Activated CD4-positive, alpha-beta T cell treated with anti-CD3 and anti-CD28 coated beads for 1 hour (primary cell): ENCODE data around the gene ANXA3.
"Not testable (repeated sequence)": the region's sequence is repeated elsewhere in the genome, so short reads cannot be mapped to it uniquely, and the experiment has no call there.

Experiments used
- DNase-seq: peaks from one replicate; pipeline ENCODE4 v3.0.0-alpha.2; 2020

The ANXA3 gene

GRCh38 chr4:78551420-78552351 lies at the start of gene ANXA3:
ANXA3 (plus strand) TSS chr4:78551770; CDS start chr4:78554474, 2,704 bp downstream.
- no peak for DNase-seq

DNA sequence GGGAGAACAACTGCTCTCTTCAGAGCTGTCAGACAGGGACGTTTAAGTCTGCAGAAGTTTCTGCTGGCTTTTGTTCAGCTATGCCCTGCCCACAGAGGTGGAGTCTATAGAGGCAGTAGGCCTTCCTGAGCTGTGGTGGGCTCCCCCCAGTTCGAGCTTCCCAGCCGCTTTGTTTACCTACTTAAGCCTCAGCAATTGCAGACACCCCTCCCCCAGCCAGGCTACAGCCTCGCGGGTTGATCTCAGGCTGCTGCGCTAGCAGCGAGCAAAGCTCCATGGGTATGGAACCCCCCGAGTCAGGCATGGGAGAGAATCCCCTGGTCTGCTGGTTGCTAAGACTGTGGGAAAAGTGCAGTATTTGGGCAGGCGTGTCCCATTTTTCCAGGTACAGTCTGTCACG lies 45.3 kb upstream of the ANXA3 start:
- DNase-seq = not testable (repeated sequence)

- no peak for DNase-seq
These were observed 42.5 kb upstream of the ANXA3 start for GRCh38 chr4:78509043-78509442.

DNA sequence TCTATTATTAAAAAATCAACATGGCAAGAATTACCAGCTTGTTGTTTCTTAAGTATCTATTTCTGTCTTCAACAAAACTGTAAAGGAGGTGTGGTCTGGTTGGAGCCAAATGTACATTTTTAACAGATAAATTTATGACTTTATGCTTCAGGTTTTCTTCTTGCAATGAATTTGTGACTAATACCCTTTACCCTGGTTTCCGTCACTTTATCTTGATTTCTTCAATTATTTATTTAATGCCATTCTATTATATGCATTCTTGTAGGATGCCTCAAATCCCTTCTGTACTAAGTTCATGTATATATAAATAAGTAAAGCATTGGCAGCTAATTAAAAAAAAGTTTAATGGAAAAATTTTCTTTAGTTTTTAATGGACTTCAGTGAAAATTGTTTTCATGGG lies 41.5 kb upstream of the ANXA3 start:
- no peak for DNase-seq

GRCh38 chr4:78510681-78511080 lies 40.9 kb upstream of the ANXA3 start:
- no peak for DNase-seq

DNA sequence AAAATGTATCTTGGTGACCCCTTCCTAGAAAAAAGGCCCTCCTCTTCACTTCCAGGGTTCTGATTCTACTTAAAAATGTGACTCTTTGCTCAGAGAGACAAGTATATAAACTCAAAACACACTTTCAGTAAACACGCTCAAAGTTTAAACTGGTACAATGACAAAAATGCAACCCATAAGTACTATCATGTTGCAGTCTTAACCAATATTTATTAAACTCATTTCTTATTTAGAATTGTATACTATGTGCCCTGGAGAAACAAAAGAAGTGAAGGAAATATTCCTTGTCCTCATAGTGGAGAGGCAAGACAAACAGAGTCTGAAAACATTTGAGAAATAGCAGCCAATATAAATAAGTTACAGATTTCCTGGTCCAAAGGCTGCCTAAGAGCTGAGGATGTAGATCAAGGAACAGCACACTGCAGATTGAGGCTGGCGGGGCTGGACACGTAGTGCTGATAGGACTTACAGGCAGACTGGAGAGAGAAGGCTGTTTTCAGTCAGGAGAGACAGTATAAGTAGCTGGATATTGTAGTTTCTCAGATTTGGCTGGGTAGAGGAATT lies 39.1 kb upstream of the ANXA3 start:
- no peak for DNase-seq

- DNase-seq = no peak
These were observed 38.1 kb upstream of the ANXA3 start for GRCh38 chr4:78513411-78513975.

- DNase-seq = no peak
These were observed 34.4 kb upstream of the ANXA3 start for GRCh38 chr4:78517050-78517652.

DNA sequence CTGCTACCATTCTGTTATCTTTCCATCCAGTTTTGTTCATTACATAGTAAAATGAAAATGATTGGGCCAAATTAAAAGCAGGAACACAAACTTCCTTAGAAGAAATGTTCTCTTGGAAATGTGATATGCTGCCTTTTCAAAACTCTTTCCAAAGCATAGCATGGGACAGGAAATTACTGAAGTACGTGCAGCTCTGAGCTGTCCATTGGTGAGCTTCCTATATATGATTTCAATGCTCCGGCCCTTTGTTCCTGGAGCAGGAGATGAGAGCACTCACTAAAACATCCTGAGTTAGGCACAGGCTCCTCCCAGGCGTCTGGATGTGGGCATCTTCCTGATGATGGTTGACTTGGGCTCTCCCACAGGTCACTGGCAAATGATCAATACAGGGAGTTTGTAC lies 33.0 kb upstream of the ANXA3 start:
- DNase-seq = no peak

DNA sequence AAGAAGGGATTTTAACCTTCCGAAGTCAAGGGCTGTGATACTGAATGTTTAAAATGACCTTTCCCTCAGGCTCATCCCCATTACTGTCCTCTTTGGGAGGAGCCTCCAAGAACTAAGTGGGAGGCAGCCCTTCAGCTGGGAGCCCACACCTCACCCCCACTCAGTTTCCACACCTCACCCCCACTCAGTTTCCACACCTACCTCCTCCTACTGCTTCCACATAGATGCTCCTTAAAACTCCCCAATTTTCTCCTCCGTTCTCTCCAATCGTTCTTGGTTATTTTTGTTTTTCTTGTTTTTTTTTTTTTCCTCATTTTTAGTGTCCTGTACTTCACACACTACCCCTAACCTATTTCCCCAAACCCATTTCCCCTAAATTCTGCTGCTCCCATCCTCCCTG lies 31.6 kb upstream of the ANXA3 start:
- DNase-seq = no peak

GRCh38 chr4:78520808-78521226 lies 30.8 kb upstream of the ANXA3 start:
- no peak for DNase-seq

GRCh38 chr4:78524009-78524408 lies 27.6 kb upstream of the ANXA3 start:
- DNase-seq = no peak

DNA sequence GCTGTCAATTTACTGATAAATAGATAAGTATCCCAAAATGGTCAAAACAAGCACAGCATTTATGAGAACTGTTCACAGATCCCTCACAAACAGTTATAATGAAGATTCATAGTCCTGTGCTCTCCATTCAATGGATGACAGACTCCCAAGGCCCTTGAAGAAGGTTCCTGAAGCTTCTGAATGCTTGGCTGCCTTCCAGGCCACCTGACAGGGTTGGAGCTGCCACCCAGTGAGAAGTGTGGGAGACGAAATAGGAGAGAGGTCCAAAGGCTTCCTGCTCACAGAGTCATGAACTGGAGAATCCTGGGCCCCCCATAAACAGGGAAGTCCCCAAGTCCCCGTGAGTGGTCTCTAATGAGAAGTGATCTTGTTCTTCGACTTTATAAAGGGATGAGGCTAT lies 26.0 kb upstream of the ANXA3 start:
- DNase-seq = no peak

DNA sequence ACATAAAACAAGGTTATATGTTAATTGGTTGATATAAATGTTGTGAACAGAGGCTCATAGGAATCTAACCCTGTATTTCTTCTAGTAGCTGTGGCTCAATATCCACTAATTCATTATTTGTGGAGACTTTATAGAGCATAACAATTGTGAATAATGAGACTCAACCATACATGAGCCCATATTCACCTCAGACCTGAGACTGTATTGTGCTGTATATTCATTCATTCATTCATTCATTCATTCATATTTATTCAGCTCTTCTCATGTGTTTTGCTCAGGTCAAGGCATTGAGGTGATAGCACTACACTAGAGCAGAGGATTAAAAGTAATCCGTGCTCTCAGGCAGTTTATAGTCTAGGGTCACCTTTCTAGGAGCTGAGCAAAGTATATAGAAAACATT lies 24.5 kb upstream of the ANXA3 start:
- DNase-seq = no peak

GRCh38 chr4:78527555-78527954 lies 24.0 kb upstream of the ANXA3 start:
- no peak for DNase-seq

DNA sequence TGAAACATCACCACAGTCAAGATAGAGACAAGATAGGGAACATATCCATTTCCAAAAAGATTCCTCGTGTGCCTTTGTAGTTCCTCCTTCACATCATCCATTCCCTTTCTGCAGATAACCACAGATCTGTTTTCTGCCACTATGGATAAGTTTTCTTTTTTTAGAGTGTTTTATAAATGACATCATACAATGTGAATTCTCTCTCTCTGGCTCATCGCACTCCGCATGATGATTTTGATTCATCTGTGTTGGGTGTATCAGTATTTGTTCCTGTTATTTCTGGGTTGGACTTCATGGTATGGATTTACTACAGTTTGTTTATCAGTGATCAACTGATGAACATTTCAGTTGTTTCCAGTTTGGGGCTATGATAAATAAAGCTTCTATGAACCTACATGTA lies 23.2 kb upstream of the ANXA3 start:
- DNase-seq = no peak

DNA sequence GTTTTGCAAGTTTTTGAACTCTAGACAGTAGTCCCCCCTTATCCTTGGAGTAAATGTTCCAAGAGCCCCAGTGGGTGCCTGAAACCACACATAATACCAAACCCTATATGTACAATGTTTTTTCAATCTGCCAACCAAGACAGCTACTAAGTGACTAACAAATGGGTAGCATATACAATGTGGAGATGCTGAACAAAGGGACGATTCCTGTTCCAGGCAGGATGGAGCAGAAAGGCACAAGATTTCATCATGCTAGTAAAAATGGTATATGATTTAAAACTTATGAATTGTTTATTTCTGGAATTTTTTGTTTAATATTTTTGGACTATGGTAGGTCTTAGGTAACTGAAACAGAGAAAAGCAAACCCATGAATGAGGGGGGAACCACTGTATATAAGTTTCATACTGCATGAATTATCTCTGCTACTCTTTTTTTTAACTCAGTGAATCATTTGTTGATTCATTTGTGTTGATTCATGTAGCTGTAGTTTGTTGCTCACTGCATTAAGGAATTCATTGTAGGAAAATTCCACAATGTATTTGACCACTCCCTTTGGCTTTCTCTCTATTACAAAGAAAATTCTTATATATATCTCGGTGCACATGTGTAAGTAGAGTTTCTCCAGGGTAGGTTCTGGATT lies 21.9 kb upstream of the ANXA3 start:
- no peak for DNase-seq

GRCh38 chr4:78532046-78532445 lies 19.5 kb upstream of the ANXA3 start:
- DNase-seq = no peak

- DNase-seq = no peak
These were observed 17.7 kb upstream of the ANXA3 start for GRCh38 chr4:78533854-78534253.

DNA sequence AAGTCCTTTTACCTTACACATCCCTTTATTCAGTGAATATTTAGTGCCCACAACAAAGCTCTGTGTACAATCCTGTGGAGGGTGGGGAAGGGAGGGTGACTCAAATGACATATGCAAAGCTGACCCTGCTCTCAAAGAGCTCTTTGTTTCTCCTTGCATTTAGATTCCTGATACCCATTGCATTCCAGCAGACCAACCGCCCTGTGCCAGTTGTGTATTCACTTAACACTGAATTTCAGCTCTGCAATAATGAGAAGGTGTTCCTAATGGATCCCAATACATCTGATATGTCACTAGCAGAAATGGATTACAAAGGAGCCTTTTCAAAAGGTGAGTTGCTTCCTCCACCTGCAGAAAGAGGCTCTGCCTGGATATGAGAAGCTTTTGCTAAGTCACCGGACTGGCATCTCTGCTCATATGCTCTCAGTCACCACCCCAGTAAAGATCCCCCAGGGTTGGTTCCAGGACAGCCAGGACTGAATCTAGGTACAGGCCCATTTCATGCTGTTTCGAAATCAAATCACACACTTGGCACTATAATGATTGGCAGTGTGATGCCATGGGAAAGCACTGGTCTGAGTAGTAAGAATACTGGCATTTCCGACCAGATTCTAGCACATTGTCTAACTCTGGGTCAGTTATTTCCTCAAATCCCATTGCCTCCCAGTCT lies 17.1 kb upstream of the ANXA3 start:
- no peak for DNase-seq

DNA sequence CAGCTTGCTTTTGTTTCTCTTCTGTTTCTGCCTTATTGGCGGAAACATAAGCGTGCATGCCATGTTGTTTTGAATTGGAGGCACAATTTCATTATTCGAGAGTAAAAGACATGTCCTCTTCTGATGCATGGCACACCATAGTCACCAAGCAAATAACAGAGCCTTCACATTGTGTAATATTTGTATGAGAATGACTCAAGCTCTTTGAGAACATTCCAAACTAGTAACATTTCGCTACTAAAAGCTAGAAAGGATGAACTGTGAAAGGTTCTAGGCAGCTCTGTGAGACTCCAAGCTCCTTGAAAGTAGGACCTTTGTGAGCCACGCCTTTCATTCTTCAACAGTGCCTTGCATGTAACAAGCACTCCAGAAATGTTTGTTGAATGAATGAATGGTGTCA lies 9.2 kb upstream of the ANXA3 start:
- no peak for DNase-seq

DNA sequence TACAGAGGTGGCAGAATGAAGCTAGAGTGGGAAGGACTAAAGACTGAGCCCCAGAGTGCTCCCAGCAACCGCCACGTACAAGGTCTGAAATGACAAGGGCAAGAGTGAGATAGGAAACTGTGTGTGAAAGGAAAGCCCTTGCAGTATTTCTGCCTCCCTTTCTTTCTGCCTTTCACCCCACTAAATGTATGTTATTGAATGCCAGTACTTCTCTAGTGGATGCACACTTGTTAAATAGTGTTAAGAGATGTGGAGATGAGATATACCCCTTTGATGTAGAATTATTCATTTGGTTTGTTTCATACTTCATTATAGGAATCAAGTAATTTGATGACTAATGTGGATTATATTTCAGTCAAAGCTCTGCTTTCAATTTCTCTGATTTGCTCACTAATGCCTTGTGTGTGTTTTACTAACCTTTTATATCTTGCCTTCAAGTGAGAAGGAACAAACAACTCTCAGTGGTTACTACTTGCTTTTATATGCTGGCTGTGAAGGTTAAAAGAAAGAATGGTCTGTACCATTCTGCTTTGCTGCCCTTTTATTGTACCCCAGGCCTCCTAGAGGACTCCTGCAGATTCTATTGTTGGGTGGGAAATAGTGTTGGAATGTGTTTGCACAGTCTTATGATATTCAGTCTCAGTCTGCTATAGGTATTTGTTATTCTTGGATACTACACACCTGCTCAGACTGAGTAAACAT lies 8.0 kb upstream of the ANXA3 start:
- DNase-seq = no peak
